ENCODE data around the gene TIMM10.

The TIMM10 gene

DNA sequence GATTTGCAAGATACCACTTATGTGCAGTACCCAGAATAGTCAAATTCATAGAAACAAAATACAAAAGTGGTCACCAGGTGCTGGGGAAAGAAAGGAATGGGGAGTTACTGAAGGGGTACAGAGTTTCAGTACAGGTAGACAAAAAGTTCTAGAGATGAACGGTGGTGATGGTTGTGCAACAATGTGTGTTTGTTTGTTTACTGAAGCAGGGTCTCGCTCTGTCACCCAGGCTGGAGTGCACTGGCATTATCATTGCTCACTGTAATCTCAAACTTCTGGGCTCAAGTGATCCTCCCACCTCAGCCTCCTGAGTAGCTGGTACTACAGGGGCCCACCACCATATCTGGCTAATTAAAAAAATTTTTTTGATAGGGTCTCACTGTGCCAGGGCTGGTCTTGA is 24.8 kb upstream of the TIMM10 start:
- Histone ChIP-seq H3K27me3 (ENCODE audit: insufficient read depth, low read length) (no peaks in the 10 kb centered on the region), H3K36me3 (ENCODE audit: insufficient read depth, low read depth, low read length) (peaks cover 59% of the 10 kb centered on the region), H3K9me3 (ENCODE audit: insufficient read depth, low read depth, low read length) (no peaks in the 10 kb centered on the region), H3K9ac (ENCODE audit: low read depth, low read length) (no peak overlapping the region), H3K27ac (ENCODE audit: low read length) (no peak overlapping the region), H3K4me3 (ENCODE audit: low read length) (no peak overlapping the region), H3K4me1 (ENCODE audit: insufficient read depth, low read length) (no peaks in the 10 kb centered on the region)

DNA sequence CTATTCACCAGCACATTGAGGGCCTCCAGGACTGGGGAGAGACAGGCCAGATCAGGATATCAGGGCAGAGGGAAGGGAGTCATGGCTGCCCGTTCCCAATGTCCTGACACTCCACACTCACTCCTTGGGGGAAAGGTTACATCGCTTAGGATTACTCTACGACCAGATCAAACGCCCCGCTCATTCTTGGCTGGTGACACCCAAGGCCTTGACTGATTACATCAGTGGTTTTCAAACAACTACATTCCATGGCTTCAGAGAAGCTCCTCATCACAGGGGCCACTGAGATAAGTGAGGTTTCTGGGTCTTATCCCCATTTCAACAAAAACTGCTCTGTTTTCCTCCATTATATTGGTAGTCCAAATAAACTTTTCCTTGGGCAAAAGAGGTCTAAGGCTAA is 21.9 kb upstream of the TIMM10 start:
- Histone ChIP-seq H3K36me3 (ENCODE audit: insufficient read depth, low read depth, low read length) (peaks cover 53% of the 10 kb centered on the region), H3K4me1 (ENCODE audit: insufficient read depth, low read length) (no peaks in the 10 kb centered on the region), H3K4me3 (ENCODE audit: low read length) (no peak overlapping the region), H3K9ac (ENCODE audit: low read depth, low read length) (no peak overlapping the region), H3K9me3 (ENCODE audit: insufficient read depth, low read depth, low read length) (no peaks in the 10 kb centered on the region), H3K27ac (ENCODE audit: low read length) (no peak overlapping the region), H3K27me3 (ENCODE audit: insufficient read depth, low read length) (no peaks in the 10 kb centered on the region)

DNA sequence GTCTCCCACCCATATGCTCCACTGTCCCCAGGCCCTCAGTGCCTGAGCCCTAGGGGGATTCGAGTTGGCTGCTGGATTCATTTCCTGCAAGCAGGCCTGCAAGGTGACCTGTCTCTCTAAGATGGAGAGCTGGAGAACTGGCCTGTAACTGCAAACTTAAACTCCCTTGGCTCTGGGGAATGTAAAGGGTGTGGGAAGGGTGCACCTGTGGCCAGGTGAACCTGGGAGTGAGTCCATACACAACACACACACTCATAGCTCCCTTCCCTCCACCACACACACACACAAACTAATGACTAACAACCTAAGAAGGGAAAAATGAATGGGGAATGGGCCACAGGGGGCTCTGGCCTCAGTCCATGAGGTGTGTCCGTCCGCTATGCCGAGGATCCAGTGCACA is 21.4 kb upstream of the TIMM10 start:
- no peak overlapping the region for H3K9ac ChIP-seq (ENCODE audit: low read depth, low read length)
- no peaks in the 10 kb centered on the region for H3K4me1 ChIP-seq (ENCODE audit: insufficient read depth, low read length)
- peaks cover 53% of the 10 kb centered on the region for H3K36me3 ChIP-seq (ENCODE audit: insufficient read depth, low read depth, low read length)
- H3K4me3 ChIP-seq (ENCODE audit: low read length): no peak overlapping the region
- no peak overlapping the region for H3K27ac ChIP-seq (ENCODE audit: low read length)
- H3K9me3 ChIP-seq (ENCODE audit: insufficient read depth, low read depth, low read length): no peaks in the 10 kb centered on the region
- H3K27me3 ChIP-seq (ENCODE audit: insufficient read depth, low read length): no peaks in the 10 kb centered on the region

DNA sequence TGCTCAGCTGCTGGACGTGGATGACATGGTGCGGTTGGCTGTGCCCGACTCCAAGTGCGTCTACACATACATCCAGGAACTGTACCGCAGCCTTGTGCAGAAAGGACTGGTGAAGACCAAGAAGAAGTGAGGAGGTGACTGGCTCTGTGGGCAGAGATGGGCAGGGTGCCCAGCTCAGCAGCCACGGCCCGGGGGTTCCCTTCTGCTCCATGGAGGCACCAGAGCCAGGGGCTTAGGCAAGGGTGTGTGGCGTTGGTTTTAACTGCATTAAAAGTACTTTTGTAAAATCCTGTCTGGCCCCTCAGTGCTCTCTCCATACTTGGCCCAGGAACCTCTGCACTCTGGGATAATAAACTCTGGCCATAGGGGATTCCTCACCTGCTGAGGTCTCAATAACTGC is 19.4 kb upstream of the TIMM10 start:
- Histone ChIP-seq H3K36me3 (ENCODE audit: insufficient read depth, low read depth, low read length) (peaks cover 52% of the 10 kb centered on the region), H3K27ac (ENCODE audit: low read length) (no peak overlapping the region), H3K27me3 (ENCODE audit: insufficient read depth, low read length) (no peaks in the 10 kb centered on the region), H3K4me1 (ENCODE audit: insufficient read depth, low read length) (no peaks in the 10 kb centered on the region), H3K9ac (ENCODE audit: low read depth, low read length) (no peak overlapping the region), H3K4me3 (ENCODE audit: low read length) (no peak overlapping the region), H3K9me3 (ENCODE audit: insufficient read depth, low read depth, low read length) (no peaks in the 10 kb centered on the region)

DNA sequence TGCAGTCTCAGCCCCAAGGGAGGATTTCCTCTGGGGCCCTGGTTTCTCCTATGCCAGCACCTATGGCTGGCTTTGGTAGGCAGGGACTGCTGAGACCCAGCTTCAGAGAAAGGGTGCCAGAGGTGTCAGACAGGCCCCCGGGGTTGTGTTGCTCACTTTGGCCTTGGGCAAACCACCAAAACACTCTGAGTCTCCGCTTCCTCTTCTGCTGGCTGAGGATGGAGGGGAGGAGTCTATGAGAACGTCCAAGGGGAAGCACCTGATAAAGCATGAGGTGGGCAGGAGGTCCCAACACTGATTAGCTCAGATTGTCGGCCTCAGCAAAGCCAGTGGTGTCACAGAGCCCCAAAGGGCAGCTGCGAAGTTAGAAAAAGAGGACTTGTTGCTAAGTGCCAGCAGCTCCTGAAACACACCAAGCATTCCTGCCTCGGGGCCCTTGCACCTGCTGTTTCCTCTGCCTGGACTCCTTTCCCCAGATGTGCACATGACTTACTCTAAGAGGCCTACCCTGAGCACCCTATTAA is 17.4 kb upstream of the TIMM10 start:
- Histone ChIP-seq H3K4me3 (ENCODE audit: low read length) (no peak overlapping the region), H3K9ac (ENCODE audit: low read depth, low read length) (no peak overlapping the region), H3K9me3 (ENCODE audit: insufficient read depth, low read depth, low read length) (no peaks in the 10 kb centered on the region), H3K36me3 (ENCODE audit: insufficient read depth, low read depth, low read length) (peaks cover 31% of the 10 kb centered on the region), H3K27ac (ENCODE audit: low read length) (no peak overlapping the region), H3K4me1 (ENCODE audit: insufficient read depth, low read length) (peaks cover 7% of the 10 kb centered on the region; the same call in 1 of the 2 replicates), H3K27me3 (ENCODE audit: insufficient read depth, low read length) (no peaks in the 10 kb centered on the region; the same call in 1 of the 2 replicates)

DNA sequence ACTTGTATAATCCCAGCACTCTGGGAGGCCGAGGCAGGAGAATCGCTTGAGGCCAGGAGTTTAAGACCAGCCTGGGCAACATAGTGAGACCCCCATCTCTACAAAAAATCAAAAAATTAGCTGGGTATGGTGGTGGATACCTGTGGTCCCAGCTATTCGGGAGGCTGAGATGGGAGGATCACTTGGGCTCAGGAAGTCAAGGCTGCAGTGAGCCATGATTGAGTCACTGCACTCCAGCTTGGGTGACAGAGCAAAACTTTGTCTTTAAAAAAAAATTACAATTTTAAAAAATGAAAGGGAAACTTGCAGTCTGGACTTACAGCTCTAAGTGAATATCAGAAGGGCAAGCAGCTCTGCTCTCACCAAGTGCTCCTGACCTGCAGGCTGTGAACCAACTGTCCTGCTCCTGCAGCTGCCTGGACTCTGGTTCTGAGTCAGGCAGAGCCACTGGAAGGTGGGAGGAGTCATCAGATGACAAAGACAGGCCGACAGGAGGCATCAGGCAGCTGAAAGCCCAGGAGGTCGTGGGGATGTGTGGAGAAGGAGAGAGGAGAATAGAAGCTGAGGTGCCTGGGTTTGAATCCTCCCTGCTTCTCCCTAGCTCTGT is 16.4 kb upstream of the TIMM10 start:
- Histone ChIP-seq H3K9ac (ENCODE audit: low read depth, low read length) (no peak overlapping the region), H3K4me3 (ENCODE audit: low read length) (no peak overlapping the region), H3K36me3 (ENCODE audit: insufficient read depth, low read depth, low read length) (peaks cover 22% of the 10 kb centered on the region), H3K4me1 (ENCODE audit: insufficient read depth, low read length) (peaks cover 10% of the 10 kb centered on the region; the same call in 1 of the 2 replicates), H3K27me3 (ENCODE audit: insufficient read depth, low read length) (no peaks in the 10 kb centered on the region; the same call in 1 of the 2 replicates), H3K9me3 (ENCODE audit: insufficient read depth, low read depth, low read length) (no peaks in the 10 kb centered on the region), H3K27ac (ENCODE audit: low read length) (no peak overlapping the region)

DNA sequence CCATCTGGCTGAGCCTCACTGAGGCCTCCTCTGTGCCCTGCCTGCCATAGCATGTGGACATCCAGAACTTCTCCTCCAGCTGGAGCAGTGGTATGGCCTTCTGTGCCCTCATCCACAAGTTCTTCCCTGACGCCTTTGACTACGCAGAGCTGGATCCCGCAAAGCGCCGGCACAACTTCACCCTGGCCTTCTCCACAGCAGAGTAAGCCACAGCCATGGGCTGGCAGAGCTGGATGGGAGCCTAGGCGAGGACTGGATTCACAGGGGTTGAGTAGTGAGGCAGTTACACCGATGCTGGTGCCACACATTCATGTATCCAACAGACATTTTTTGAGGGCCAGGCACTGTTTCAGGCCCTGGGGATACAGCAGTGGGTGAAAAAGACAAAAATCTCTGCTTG is 15.9 kb upstream of the TIMM10 start:
- Histone ChIP-seq H3K9me3 (ENCODE audit: insufficient read depth, low read depth, low read length) (no peaks in the 10 kb centered on the region), H3K36me3 (ENCODE audit: insufficient read depth, low read depth, low read length) (peaks cover 17% of the 10 kb centered on the region), H3K9ac (ENCODE audit: low read depth, low read length) (no peak overlapping the region), H3K27ac (ENCODE audit: low read length) (no peak overlapping the region), H3K4me3 (ENCODE audit: low read length) (no peak overlapping the region), H3K27me3 (ENCODE audit: insufficient read depth, low read length) (no peaks in the 10 kb centered on the region; the same call in 1 of the 2 replicates), H3K4me1 (ENCODE audit: insufficient read depth, low read length) (peaks cover 10% of the 10 kb centered on the region; the same call in 1 of the 2 replicates)

DNA sequence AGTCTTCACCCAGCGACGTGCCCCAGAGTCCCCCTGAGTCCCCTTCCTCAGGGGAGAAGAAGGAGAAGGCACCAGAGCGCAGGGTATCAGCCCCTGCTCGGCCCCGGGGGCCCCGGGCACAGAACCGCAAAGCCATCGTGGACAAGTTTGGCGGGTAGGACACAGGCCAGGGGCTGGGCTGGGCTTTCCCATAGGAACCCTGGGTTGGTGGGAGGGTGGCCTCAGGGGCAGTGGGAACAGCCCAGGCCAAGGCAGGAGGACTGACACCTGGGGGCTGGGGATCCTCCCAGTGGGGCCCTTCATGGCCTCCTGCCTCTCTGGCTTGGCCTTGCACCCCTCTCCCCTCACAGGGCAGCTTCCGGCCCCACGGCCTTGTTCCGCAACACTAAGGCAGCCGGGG is 15.3 kb upstream of the TIMM10 start:
- no peak overlapping the region for H3K27ac ChIP-seq (ENCODE audit: low read length)
- H3K27me3 ChIP-seq (ENCODE audit: insufficient read depth, low read length): no peaks in the 10 kb centered on the region; the same call in 1 of the 2 replicates
- H3K9me3 ChIP-seq (ENCODE audit: insufficient read depth, low read depth, low read length): no peaks in the 10 kb centered on the region
- H3K36me3 ChIP-seq (ENCODE audit: insufficient read depth, low read depth, low read length): peaks cover 15% of the 10 kb centered on the region
- peaks cover 10% of the 10 kb centered on the region; the same call in 1 of the 2 replicates for H3K4me1 ChIP-seq (ENCODE audit: insufficient read depth, low read length)
- no peak overlapping the region for H3K9ac ChIP-seq (ENCODE audit: low read depth, low read length)
- no peak overlapping the region for H3K4me3 ChIP-seq (ENCODE audit: low read length)

DNA sequence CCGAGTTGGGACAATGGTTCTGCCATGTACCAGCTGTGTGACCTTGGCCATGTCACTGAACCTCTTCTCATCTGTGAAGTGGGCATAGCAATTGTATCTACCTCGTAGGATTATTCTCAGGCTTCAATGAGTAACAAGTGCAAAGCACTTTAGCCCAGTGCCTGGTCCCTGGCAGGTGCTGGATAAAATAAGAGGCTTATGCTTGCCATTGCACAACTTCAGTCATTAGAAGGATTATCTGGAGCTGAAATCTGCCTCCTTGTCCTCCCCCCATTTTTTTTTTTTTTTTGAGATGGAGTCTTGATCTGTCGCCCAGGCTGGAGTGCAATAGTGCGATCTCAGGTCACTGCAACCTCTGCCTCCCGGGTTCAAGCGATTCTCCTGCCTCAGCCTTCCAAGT is 14.0 kb upstream of the TIMM10 start:
- Histone ChIP-seq H3K36me3 (ENCODE audit: insufficient read depth, low read depth, low read length) (peaks cover 1% of the 10 kb centered on the region; the same call in 1 of the 2 replicates), H3K27ac (ENCODE audit: low read length) (no peak overlapping the region), H3K9me3 (ENCODE audit: insufficient read depth, low read depth, low read length) (no peaks in the 10 kb centered on the region), H3K9ac (ENCODE audit: low read depth, low read length) (no peak overlapping the region), H3K4me3 (ENCODE audit: low read length) (no peak overlapping the region), H3K4me1 (ENCODE audit: insufficient read depth, low read length) (peaks cover 10% of the 10 kb centered on the region; the same call in 1 of the 2 replicates), H3K27me3 (ENCODE audit: insufficient read depth, low read length) (no peaks in the 10 kb centered on the region; the same call in 1 of the 2 replicates)

DNA sequence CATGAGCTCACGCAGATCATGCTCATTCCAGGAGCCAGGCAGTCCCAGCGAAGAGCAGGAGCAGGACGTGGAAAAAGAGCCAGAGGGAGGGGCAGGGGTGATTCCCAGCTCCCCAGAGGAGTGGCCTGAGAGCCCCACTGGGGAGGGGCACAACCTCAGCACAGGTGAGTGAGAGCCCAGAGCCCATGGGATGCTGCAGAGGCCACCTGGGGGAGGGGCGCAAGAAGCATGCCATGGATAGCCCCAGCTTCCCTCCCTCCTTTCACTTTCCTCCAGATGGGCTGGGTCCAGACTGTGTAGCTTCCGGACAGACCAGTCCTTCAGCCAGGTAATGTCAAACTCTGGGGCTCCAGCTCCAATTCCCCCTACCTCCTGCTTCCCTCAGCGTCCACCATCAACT is 13.0 kb upstream of the TIMM10 start:
- H3K4me1 ChIP-seq (ENCODE audit: insufficient read depth, low read length): peaks cover 10% of the 10 kb centered on the region; the same call in 1 of the 2 replicates
- H3K9ac ChIP-seq (ENCODE audit: low read depth, low read length): peak overlapping the region; percentile 20; the same call in 1 of the 2 replicates
- H3K27ac ChIP-seq (ENCODE audit: low read length): no peak overlapping the region
- no peaks in the 10 kb centered on the region for H3K9me3 ChIP-seq (ENCODE audit: insufficient read depth, low read depth, low read length)
- H3K27me3 ChIP-seq (ENCODE audit: insufficient read depth, low read length): no peaks in the 10 kb centered on the region; the same call in 1 of the 2 replicates
- H3K4me3 ChIP-seq (ENCODE audit: low read length): no peak overlapping the region
- no peaks in the 10 kb centered on the region for H3K36me3 ChIP-seq (ENCODE audit: insufficient read depth, low read depth, low read length)

DNA sequence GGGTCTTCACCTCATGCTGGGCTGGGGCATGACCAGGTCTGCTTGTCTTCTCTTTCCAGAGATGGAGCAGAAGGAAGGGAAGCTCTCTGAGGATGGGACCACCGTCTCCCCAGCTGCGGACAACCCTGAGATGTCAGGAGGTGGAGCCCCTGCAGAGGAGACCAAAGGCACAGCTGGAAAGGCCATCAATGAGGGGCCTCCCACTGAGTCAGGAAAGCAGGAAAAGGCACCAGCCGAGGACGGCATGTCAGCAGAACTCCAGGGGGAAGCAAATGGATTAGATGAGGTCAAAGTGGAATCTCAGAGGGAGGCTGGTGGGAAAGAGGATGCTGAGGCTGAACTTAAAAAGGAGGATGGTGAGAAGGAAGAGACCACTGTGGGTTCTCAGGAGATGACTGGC is 12.0 kb upstream of the TIMM10 start:
- Histone ChIP-seq H3K9me3 (ENCODE audit: insufficient read depth, low read depth, low read length) (no peaks in the 10 kb centered on the region), H3K4me1 (ENCODE audit: insufficient read depth, low read length) (peaks cover 10% of the 10 kb centered on the region; the same call in 1 of the 2 replicates), H3K9ac (ENCODE audit: low read depth, low read length) (no peak overlapping the region), H3K27me3 (ENCODE audit: insufficient read depth, low read length) (no peaks in the 10 kb centered on the region; the same call in 1 of the 2 replicates), H3K4me3 (ENCODE audit: low read length) (no peak overlapping the region), H3K27ac (ENCODE audit: low read length) (no peak overlapping the region), H3K36me3 (ENCODE audit: insufficient read depth, low read depth, low read length) (no peaks in the 10 kb centered on the region)

DNA sequence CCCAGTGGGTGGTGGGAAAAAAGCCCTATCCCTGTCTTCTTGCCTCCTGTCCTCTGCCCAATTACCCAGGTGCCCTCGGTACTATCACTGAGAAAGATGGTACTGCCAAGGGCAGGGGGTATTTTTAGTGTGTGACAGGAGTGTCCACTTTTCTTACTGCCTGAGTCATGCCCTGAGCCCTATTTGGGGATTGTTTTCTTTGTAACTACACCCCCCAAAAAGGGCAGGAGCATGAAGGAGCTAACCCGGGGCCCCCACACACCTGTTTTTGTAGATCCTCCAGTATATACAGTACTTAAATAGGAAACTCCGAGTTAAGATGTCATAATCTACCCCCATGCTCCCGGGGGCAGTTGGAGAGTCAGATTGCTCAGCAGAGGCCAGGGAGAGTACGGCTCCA is 10.6 kb upstream of the TIMM10 start:
- H3K9me3 ChIP-seq (ENCODE audit: insufficient read depth, low read depth, low read length): no peaks in the 10 kb centered on the region
- H3K4me1 ChIP-seq (ENCODE audit: insufficient read depth, low read length): peaks cover 12% of the 10 kb centered on the region; the same call in 1 of the 2 replicates
- no peak overlapping the region for H3K27ac ChIP-seq (ENCODE audit: low read length)
- no peaks in the 10 kb centered on the region for H3K36me3 ChIP-seq (ENCODE audit: insufficient read depth, low read depth, low read length)
- no peaks in the 10 kb centered on the region; the same call in 1 of the 2 replicates for H3K27me3 ChIP-seq (ENCODE audit: insufficient read depth, low read length)
- H3K9ac ChIP-seq (ENCODE audit: low read depth, low read length): no peak overlapping the region
- no peak overlapping the region for H3K4me3 ChIP-seq (ENCODE audit: low read length)
